GDM1 (cell line): ENCODE results near the gene COASY.
"Not testable (repeated sequence)": the region's sequence is repeated elsewhere in the genome, so short reads cannot be mapped to it uniquely, and the experiment has no call there.

Source experiments
- DNase-seq: peaks from one replicate; lab custom pipeline; 2025; lab: John Stamatoyannopoulos, UW

COASY gene

DNA sequence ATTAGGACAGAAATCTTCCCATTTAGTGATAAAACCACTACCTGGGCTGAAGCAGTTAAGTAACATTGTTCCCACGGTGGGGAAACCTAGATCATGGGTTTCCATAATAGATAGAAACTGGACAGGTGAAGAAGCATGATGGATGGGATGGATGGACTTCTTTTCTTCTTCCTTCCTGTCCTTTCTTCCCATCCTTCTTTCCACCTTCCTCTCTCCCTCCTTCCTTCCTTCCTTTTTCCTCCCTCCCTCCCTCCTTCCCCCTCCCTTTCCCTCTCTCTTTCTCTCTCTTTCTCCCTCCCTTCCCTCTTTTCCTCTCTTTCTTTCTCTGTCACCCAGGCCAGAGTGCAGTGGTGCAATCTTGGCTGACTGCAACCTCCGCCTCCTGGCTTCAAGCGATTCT lies 12.5 kb downstream of the COASY start:
- no peak for DNase-seq

DNA sequence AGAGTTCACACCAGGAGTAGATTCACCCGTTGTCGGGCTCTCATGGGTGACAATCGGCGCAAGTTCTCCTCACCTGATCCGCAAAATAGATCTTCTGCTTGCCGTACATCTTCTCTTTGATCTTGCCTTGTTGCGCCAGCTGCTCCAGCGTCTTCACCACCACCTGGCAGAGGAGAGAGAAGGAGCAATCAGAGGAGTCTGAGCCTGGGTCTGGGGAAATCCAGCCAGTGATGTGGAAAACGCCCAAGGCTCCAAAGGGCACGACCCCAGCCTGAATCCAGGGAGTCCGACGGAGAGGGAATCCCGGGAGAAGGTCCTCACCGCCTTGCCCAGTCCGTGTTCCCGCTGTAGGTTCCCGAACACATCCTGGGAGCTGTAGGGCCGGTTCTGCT lies 15.2 kb downstream of the COASY start:
- DNase-seq: no peak

- peak; percentile 93 for DNase-seq
Measured at GRCh38 chr17:42577532-42578281, 15.8 kb downstream of the COASY start, which contains the start of gene PSMC3IP. TSS of gene PSMC3IP (minus strand) at chr17:42577729. CDS start at chr17:42577686, 43 bp downstream.

DNA sequence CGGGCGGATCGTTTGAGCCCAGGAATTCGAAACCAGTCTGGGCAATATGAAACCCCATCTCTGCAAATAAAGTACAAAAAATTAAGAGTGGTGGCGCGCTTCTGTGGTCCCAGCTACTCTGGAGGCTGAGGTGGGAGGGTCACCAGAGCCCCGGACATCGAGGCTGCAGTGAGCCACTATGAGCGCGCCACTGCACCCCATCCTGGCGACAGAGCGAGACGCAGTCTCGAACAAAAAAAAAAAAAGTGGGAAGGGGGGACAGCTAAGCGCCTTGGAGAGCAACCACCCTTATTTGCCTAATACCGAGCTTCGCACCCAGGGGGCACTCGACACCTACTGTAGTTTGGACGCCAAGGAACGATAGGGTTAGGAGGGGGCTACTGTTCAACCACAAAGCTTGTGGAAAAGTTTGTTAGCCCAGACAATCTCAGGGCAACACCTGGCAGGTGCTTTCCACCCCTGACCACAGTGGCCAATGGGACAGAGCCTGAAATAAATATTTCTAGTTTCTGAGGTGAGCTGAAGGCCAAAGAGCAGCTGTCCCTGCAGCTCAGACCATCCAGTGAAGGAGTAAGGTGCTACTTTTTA lies 16.4 kb downstream of the COASY start:
- DNase-seq: peak; percentile 51

DNA sequence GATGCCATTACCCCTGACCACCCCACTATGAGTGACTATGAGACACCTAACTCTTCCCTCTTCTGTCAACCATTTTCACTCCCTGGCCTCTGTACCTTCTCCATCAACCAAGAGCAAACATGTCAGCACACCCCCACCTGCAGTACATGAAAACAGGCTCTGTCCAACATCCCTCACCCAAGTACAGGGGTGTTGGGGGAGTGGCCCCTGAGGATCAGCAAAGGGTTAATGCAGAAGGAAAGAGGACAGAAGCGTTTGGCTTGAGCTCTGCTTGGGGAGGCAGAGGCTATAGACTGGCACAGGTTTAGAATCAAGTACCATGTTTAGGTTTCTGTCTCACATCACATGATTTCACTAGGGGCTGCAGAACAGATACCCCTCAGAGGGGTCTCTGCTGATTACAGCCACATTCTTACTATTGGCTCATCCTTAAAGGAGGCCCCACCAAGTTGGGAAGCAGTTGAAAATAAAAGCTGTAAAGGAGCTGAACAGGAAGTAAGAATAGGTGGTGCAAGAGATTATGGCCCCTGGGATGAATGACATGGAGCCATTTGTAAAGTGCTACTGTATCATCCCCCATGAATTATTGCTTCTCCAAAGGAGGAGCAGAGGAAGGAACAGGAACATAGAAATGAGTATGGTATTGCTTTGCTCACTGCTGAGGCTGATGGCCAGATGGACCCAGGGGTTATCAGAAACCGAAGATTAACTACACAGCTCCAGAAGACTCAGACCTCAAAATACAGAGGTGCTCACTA lies 18.0 kb downstream of the COASY start:
- DNase-seq: no peak

GRCh38 chr17:42581744-42582270 lies 19.9 kb downstream of the COASY start:
- DNase-seq: no peak

DNA sequence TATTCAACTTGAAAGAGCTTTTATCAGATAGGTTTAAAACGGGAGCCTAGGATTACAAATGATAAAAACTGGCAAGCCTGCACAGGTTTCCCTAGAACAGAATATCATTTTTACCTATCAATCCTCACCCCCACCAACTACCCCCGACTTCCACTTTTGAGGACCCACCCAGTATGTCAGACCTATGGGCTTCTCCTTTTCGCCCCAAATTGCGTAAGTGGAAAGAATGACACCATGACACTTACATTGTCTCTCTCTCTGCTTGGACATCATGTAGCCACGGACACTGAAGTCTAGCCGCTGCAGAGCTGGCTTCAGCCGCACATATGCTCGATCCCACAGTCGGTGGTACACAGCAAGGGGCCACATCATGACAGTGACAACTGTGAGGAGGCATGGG lies 22.9 kb downstream of the COASY start:
- no peak for DNase-seq

DNA sequence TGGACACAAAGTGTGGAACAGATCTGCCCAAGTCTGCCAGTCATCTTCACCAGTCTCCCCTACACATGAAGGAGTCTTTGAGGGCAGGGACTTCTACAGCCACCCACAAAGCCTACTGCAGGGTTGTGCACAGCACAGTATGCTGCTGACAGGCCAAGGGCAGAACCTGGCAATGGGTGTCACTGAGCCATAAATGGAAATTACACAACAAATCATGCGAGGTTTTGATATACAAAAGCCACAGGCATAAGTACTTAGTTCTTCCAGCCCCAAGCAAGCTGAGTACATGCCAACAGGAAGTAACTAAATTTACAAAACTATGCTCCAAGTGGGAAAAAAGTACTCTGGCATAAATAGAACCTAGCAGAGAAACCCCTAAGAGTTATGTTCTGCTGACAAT lies 23.4 kb downstream of the COASY start:
- no peak for DNase-seq

GRCh38 chr17:42586514-42587230 lies 24.7 kb downstream of the COASY start:
- no peak for DNase-seq

- DNase-seq: no peak
Measured at GRCh38 chr17:42590886-42591285, 28.9 kb downstream of the COASY start.

- no peak for DNase-seq
Measured at GRCh38 chr17:42591411-42591810, 29.5 kb downstream of the COASY start.

DNA sequence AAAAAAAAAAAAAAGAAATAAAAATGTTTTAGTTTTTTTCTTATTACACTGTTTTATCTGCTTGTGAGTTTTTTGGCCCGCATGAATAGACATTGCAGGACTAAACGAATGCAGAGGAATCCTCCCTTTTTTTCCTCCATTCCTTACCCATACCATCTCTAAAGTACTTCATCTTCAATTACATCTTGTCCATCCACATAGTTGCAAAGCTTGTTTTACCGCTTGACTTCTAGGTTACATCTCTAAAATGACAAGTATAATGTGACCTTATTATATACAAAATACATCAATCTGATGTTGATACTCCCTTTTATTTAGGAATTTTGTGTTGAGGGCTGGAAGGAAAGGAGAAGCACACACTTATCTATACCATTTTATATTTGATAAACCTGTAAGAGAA lies 34.4 kb downstream of the COASY start:
- DNase-seq: no peak

DNA sequence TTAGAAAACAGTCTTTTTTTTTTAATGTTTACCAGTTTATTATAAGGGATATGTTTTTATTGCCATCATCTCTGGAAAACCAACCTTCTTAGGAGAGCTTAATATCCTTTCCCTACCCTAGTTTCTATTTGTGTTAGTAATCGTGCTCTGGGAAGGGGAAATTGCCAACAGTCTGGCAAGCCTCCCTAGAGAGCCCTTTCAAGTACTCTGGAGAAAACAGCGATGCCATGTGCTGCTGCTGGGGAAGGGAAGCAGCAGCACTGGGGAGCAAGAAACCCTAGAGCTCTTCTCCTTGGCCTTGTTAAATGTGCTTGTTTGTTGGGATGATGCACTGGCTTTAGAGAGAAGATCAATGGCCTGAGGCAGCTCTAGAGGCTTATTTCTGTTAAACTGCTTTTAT lies 37.0 kb downstream of the COASY start:
- DNase-seq: no peak

GRCh38 chr17:42603318-42603717 lies 41.4 kb downstream of the COASY start:
- DNase-seq: no peak

- no peak for DNase-seq
Measured at GRCh38 chr17:42607769-42608168, 45.8 kb downstream of the COASY start.

- DNase-seq: no peak
Measured at GRCh38 chr17:42608305-42609181, 46.6 kb downstream of the COASY start.

DNA sequence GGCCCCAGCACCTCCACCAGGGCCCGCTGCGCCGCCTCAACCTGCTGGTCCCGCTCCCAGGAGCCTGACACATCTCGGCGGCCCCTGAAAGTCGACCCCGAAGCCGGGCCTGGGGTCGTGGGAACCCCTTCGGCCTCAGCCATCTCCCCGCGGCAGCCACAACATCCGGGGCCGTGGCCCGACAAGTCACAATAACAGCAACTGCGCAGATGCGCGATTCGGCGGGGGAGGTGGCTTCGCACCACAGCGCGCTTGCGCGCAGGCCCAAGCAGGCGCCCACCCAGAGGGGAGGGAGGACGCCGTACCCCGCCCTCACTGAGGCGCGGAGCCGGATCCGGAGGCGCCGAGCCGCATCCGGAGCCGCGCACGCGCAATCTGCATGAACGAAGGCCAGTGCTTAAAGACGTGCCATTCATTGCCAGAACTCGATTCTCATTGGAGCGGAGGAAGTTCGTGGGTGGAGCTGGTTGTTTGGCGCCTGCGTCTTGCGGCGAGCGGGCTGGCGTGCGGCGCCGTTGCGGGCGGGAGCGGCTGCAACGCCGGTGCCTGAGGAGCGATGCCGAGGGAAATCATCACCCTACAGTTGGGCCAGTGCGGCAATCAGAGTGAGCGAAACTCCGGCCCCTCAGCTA lies 47.4 kb downstream of the COASY start, which contains the start of the genes RETREG3 and TUBG1:
Gene RETREG3 (minus strand): TSS at position 193 of the 632 bp plus-strand sequence. CDS start 50 bp downstream, at position 143.
Gene TUBG1 (plus strand): TSS at position 502 of the 632 bp plus-strand sequence. CDS start 55 bp downstream, at position 557.
- peak; percentile 99 for DNase-seq

GRCh38 chr17:42609814-42610801 lies 48.2 kb downstream of the COASY start:
- not testable (repeated sequence) for DNase-seq

GRCh38 chr17:42612013-42612412 lies 50.1 kb downstream of the COASY start:
- no peak for DNase-seq
